CD14-positive monocyte (primary cell): Measurements from ENCODE around the gene NAE1. TPM values are rescaled to one million over a fixed set of nuclear protein-coding genes. Genes with fewer than 3 reads are reported as not detected.

Experiments used
- DNase-seq, 3 donors: peaks; one replicate each; pipeline ENCODE4 v3.0.0-alpha.2; 2011 to 2022
- H2AFZ ChIP-seq: 2 replicates; pipeline ENCODE4 v1.6.0; 2012; ENCODE audit warnings: mild to moderate bottlenecking, low read depth, low read length, inconsistent platforms; ENCODE audit not compliant: insufficient read depth, poor library complexity, severe bottlenecking
- H3K27ac ChIP-seq, 2 donors: 1 replicate in 1 of 2; 2 replicates in 1 of 2; pipeline ENCODE4 v1.5.1; 2012 to 2013; ENCODE audit warnings: low read length in 2 of 2, control low read depth in 1 of 2, inconsistent platforms in 1 of 2, low read depth in 1 of 2, mild to moderate bottlenecking in 1 of 2
- H3K27me3 ChIP-seq, 2 donors: one replicate each; pipeline versions ENCODE4 v1.6.0 to v1.6.1; 2011 to 2013; ENCODE audit warnings: low read length in 2 of 2; ENCODE audit not compliant: control insufficient read depth in 2 of 2, insufficient read depth in 2 of 2
- H3K36me3 ChIP-seq, 2 donors: replicated peaks in 1 of 2; 1 replicate in 1 of 2; 2 replicates in 1 of 2; pipeline versions ENCODE4 v1.5.1 to v1.6.1; 2012 to 2013; ENCODE audit warnings: low read length in 2 of 2, control low read depth in 1 of 2, inconsistent platforms in 1 of 2, mild to moderate bottlenecking in 1 of 2; ENCODE audit not compliant: insufficient read depth in 2 of 2, control insufficient read depth in 1 of 2
- H3K4me1 ChIP-seq, 2 donors: 1 replicate in 1 of 2; 2 replicates in 1 of 2; pipeline versions ENCODE4 v1.5.1 to v1.6.1; 2012 to 2013; ENCODE audit warnings: low read length in 2 of 2, control low read depth in 1 of 2, inconsistent platforms in 1 of 2, mild to moderate bottlenecking in 1 of 2, moderate library complexity in 1 of 2; ENCODE audit not compliant: insufficient read depth in 2 of 2, control insufficient read depth in 1 of 2
- H3K4me2 ChIP-seq: replicated peaks from 2 replicates; pipeline ENCODE3; 2012; ENCODE audit warnings: low read length, moderate library complexity, mild to moderate bottlenecking; ENCODE audit not compliant: poor library complexity, severe bottlenecking; ENCODE audit errors: extremely low read depth
- H3K4me3 ChIP-seq, 3 experiments: fragments of 200-600 bp in 1 of 3; sonication (generic) in 1 of 3; replicated peaks in 1 of 3; 1 replicate in 2 of 3; 2 replicates in 1 of 3; pipeline ENCODE4 v1.5.1; 2011 to 2013; ENCODE audit warnings: low read length in 3 of 3, mild to moderate bottlenecking in 3 of 3, control low read depth in 2 of 3, low read depth in 2 of 3, inconsistent platforms in 1 of 3, moderate library complexity in 1 of 3
- H3K79me2 ChIP-seq: 2 replicates; pipeline ENCODE4 v1.6.0; 2012; ENCODE audit warnings: mild to moderate bottlenecking, control low read depth, inconsistent platforms, low read length, moderate library complexity; ENCODE audit not compliant: insufficient read depth
- H3K9ac ChIP-seq: 2 replicates; pipeline ENCODE4 v1.6.0; 2017; ENCODE audit warnings: low read length, mild to moderate bottlenecking; ENCODE audit not compliant: insufficient read depth, poor library complexity, severe bottlenecking
- H3K9me3 ChIP-seq, 2 donors: replicated peaks in 1 of 2; 1 replicate in 1 of 2; 2 replicates in 1 of 2; pipeline versions ENCODE4 v1.5.1 to v1.6.1; 2012 to 2013; ENCODE audit warnings: low read length in 2 of 2, control low read depth in 1 of 2; ENCODE audit not compliant: control insufficient read depth in 1 of 2, insufficient read depth in 1 of 2
- H4K20me1 ChIP-seq: 2 replicates; pipeline ENCODE4 v1.6.0; 2012; ENCODE audit warnings: mild to moderate bottlenecking, low read length, control low read depth, moderate library complexity; ENCODE audit not compliant: insufficient read depth
- H3K27ac Mint-ChIP-seq, 7 donors: one replicate each; pipeline ENCODE4 v1.8.0; 2020; ENCODE audit warnings: mild to moderate bottlenecking in 7 of 7, mixed read lengths in 7 of 7, moderate library complexity in 6 of 7, inconsistent platforms in 2 of 7
- H3K27me3 Mint-ChIP-seq, 3 donors: one replicate each; pipeline ENCODE4 v1.8.0; 2021 to 2022; ENCODE audit warnings: low read depth in 3 of 3, mild to moderate bottlenecking in 3 of 3, mixed read lengths in 3 of 3, moderate library complexity in 3 of 3, inconsistent platforms in 1 of 3
- H3K36me3 Mint-ChIP-seq, 2 donors: one replicate each; pipeline ENCODE4 v1.8.0; 2020; ENCODE audit warnings: mixed read lengths in 2 of 2, inconsistent platforms in 1 of 2, mild to moderate bottlenecking in 1 of 2
- H3K4me1 Mint-ChIP-seq: one replicate; pipeline ENCODE4 v1.8.0; 2020; ENCODE audit warnings: mild to moderate bottlenecking, mixed read lengths
- H3K4me3 Mint-ChIP-seq, 2 donors: one replicate each; pipeline ENCODE4 v1.8.0; 2020; ENCODE audit warnings: mild to moderate bottlenecking in 2 of 2, mixed read lengths in 2 of 2, moderate library complexity in 1 of 2
- H3K9me3 Mint-ChIP-seq, 7 donors: one replicate each; pipeline ENCODE4 v1.8.0; 2020 to 2022; ENCODE audit warnings: mixed read lengths in 7 of 7, mild to moderate bottlenecking in 6 of 7, moderate library complexity in 6 of 7, inconsistent platforms in 2 of 7
- CTCF ChIP-seq: fragments of 200-600 bp; IDR thresholded peaks from one replicate; pipeline ENCODE4 v1.8.0; 2022; ENCODE audit warnings: antibody characterized with exemption, mild to moderate bottlenecking
- WGBS: methylation state at CpG from one replicate; pipeline ENCODE4 v1.1.5; 2013; ENCODE audit warnings: missing lambda C conversion rate; ENCODE audit not compliant: insufficient coverage; 5-methylcytosine and 5-hydroxymethylcytosine counted together
- intact Hi-C, 2 donors: fragments of 100-400 bp; cut with micrococcal nuclease; formaldehyde crosslinking; loops; one replicate each; pipeline versions ENCODE4 v1.15.0 to v1.15.1; 2023
- polyA plus RNA-seq, 3 donors: library from polyadenylated mRNA; depleted of rRNA in 1 of 3; unstranded in 2 of 3; stranded (reverse) in 1 of 3; fragments of 300-500 nt in 2 of 3; fragments of >200 nt in 1 of 3; fragmentation: Illumina TruSeq in 2 of 3; gene quantifications; 1 replicate in 2 of 3; 2 replicates in 1 of 3; pipeline ENCODE4 v1.2.3, GENCODE V29; 2012 to 2021

Gene NAE1
- polyA plus RNA-seq, 3 donors = 10.8 to 18.6 (median 16.8) TPM

GRCh38 chr16:66790130-66790733, 40.5 kb downstream of the NAE1 start:
- H3K36me3 Mint-ChIP-seq = no peaks in the 10 kb centered on the region
- Histone ChIP-seq H3K36me3 (no peaks in the 10 kb centered on the region), H3K79me2 (no peaks in the 10 kb centered on the region), H3K4me3 (no peak overlapping the region), H2AFZ (no peak overlapping the region), H3K9me3 (no peaks in the 10 kb centered on the region), H3K4me2 (no peak overlapping the region), H3K4me1 (no peaks in the 10 kb centered on the region), H3K9ac (no peak overlapping the region), H4K20me1 (no peaks in the 10 kb centered on the region), H3K27me3 (no peaks in the 10 kb centered on the region), H3K27ac (no peak overlapping the region)
- DNase-seq = no peak
- intact Hi-C loops = no loop called here
- no peaks in the 10 kb centered on the region for H3K9me3 Mint-ChIP-seq
- 83% methylated on average over 2 of the region's 3 CpGs for WGBS
- H3K27ac Mint-ChIP-seq = no peak overlapping the region
- no peak for TF ChIP-seq CTCF
- no peak overlapping the region for H3K4me3 Mint-ChIP-seq
- H3K4me1 Mint-ChIP-seq = no peaks in the 10 kb centered on the region
- peaks cover 0 to 9% (median 2%) of the 10 kb centered on the region in 3 donors for H3K27me3 Mint-ChIP-seq

GRCh38 chr16:66787427-66787826, 43.3 kb downstream of the NAE1 start:
- Histone ChIP-seq H3K27me3 (no peaks in the 10 kb centered on the region), H3K4me2 (no peak overlapping the region), H4K20me1 (no peaks in the 10 kb centered on the region), H3K36me3 (no peaks in the 10 kb centered on the region), H3K27ac (no peak overlapping the region), H3K9me3 (no peaks in the 10 kb centered on the region), H2AFZ (no peak overlapping the region), H3K4me1 (no peaks in the 10 kb centered on the region), H3K4me3 (no peak overlapping the region), H3K79me2 (no peaks in the 10 kb centered on the region), H3K9ac (no peak overlapping the region)
- H3K4me1 Mint-ChIP-seq = no peaks in the 10 kb centered on the region
- intact Hi-C loops = no loop called here
- H3K4me3 Mint-ChIP-seq = no peak overlapping the region
- peaks cover 0 to 7% (median 4%) of the 10 kb centered on the region in 3 donors for H3K27me3 Mint-ChIP-seq
- 100% methylated on average over 2 of the region's 2 CpGs for WGBS
- H3K9me3 Mint-ChIP-seq = no peaks in the 10 kb centered on the region
- H3K36me3 Mint-ChIP-seq = no peaks in the 10 kb centered on the region
- DNase-seq = no peak
- TF ChIP-seq CTCF = no peak
- no peak overlapping the region for H3K27ac Mint-ChIP-seq
